Measurements from ENCODE around the gene LUZP1.
"Not testable (repeated sequence)": the region's sequence is repeated elsewhere in the genome, so short reads cannot be mapped to it uniquely, and the experiment has no call there.

Gene LUZP1

GRCh38 chr1:23168445-23169194 lies at the start of gene LUZP1:
TSS of gene LUZP1 (minus strand) at chr1:23168856.
- DNase-seq (ENCODE audit: low read depth, low spot score) = peak; percentile 94

- peak; percentile 32 for DNase-seq (ENCODE audit: low read depth, low spot score)
Measured at GRCh38 chr1:23217421-23218115, 48.9 kb upstream of the LUZP1 start, which contains the start of gene HTR1D. TSS of gene HTR1D (minus strand) at chr1:23217502. CDS start at chr1:23194219, 23,283 bp downstream.

- peak; percentile 31 for DNase-seq (ENCODE audit: low read depth, low spot score)
Measured at GRCh38 chr1:23216771-23217420, 48.2 kb upstream of the LUZP1 start.

GRCh38 chr1:23215751-23216449 lies 47.2 kb upstream of the LUZP1 start:
- no peak for DNase-seq (ENCODE audit: low read depth, low spot score)

GRCh38 chr1:23215291-23215690 lies 46.6 kb upstream of the LUZP1 start:
- no peak for DNase-seq (ENCODE audit: low read depth, low spot score)

- DNase-seq (ENCODE audit: low read depth, low spot score) = no peak
Measured at GRCh38 chr1:23214640-23215039, 46.0 kb upstream of the LUZP1 start.

GRCh38 chr1:23211955-23212354 lies 43.3 kb upstream of the LUZP1 start:
- no peak for DNase-seq (ENCODE audit: low read depth, low spot score)

- no peak for DNase-seq (ENCODE audit: low read depth, low spot score)
Measured at GRCh38 chr1:23210963-23211362, 42.3 kb upstream of the LUZP1 start.

- peak; percentile 25 for DNase-seq (ENCODE audit: low read depth, low spot score)
Measured at GRCh38 chr1:23210351-23210785, 41.7 kb upstream of the LUZP1 start.

- DNase-seq (ENCODE audit: low read depth, low spot score) = no peak
Measured at GRCh38 chr1:23209770-23210169, 41.1 kb upstream of the LUZP1 start.

- no peak for DNase-seq (ENCODE audit: low read depth, low spot score)
Measured at GRCh38 chr1:23208527-23208926, 39.9 kb upstream of the LUZP1 start.

GRCh38 chr1:23207733-23208132 lies 39.1 kb upstream of the LUZP1 start:
- DNase-seq (ENCODE audit: low read depth, low spot score) = not testable (repeated sequence)

- peak; percentile 39 for DNase-seq (ENCODE audit: low read depth, low spot score)
Measured at GRCh38 chr1:23202263-23202749, 33.6 kb upstream of the LUZP1 start.

GRCh38 chr1:23200883-23201282 lies 32.2 kb upstream of the LUZP1 start:
- DNase-seq (ENCODE audit: low read depth, low spot score) = no peak

GRCh38 chr1:23198373-23198772 lies 29.7 kb upstream of the LUZP1 start:
- DNase-seq (ENCODE audit: low read depth, low spot score) = peak; percentile 94

GRCh38 chr1:23196627-23197328 lies 28.1 kb upstream of the LUZP1 start:
- DNase-seq (ENCODE audit: low read depth, low spot score) = peak; percentile 98

- peak; percentile 89 for DNase-seq (ENCODE audit: low read depth, low spot score)
Measured at GRCh38 chr1:23194119-23194984, 25.7 kb upstream of the LUZP1 start.

GRCh38 chr1:23193391-23194118 lies 24.9 kb upstream of the LUZP1 start:
- DNase-seq (ENCODE audit: low read depth, low spot score) = no peak

GRCh38 chr1:23191199-23191598 lies 22.5 kb upstream of the LUZP1 start:
- no peak for DNase-seq (ENCODE audit: low read depth, low spot score)
